Measurements from ENCODE around the gene DACT3. TPM values are rescaled to one million over a fixed set of nuclear protein-coding genes. Genes with fewer than 3 reads are reported as not detected.

DACT3 gene, protein sequence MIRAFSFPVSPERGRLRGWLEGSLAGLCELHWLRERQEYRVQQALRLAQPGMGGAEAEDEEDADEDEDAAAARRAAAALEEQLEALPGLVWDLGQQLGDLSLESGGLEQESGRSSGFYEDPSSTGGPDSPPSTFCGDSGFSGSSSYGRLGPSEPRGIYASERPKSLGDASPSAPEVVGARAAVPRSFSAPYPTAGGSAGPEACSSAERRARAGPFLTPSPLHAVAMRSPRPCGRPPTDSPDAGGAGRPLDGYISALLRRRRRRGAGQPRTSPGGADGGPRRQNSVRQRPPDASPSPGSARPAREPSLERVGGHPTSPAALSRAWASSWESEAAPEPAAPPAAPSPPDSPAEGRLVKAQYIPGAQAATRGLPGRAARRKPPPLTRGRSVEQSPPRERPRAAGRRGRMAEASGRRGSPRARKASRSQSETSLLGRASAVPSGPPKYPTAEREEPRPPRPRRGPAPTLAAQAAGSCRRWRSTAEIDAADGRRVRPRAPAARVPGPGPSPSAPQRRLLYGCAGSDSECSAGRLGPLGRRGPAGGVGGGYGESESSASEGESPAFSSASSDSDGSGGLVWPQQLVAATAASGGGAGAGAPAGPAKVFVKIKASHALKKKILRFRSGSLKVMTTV
- total RNA-seq (2012; rRNA removed) = 1.6 and 1.9 TPM in 2 replicates
- polyA plus RNA-seq (2012; rRNA removed) = 4.9 and 5.7 TPM in 2 replicates
- polyA plus RNA-seq (2012; cell fraction: cytosol; rRNA removed) = 3.0 and 6.6 TPM in 2 replicates
- 6.5 and 7.5 TPM in 2 replicates for polyA plus RNA-seq (2012; cell fraction: nucleus; rRNA removed; ENCODE audit: low replicate concordance)
- Bru-seq, nascent RNA = percentile 47 among the genes with signal in this experiment
- percentile 57 among the genes with signal in this experiment for BruChase-seq, experiment 1, labeled RNA remaining after a 6-hour chase
- percentile 53 among the genes with signal in this experiment for BruChase-seq, experiment 2, labeled RNA remaining after a 2-hour chase
- long read RNA-seq, transcript DACT3-202 (4 exons, 2,834 nt) = major isoform, 5 of 14 reads
- long read RNA-seq, partial matches to known transcripts = 2 of 14 reads
- long read RNA-seq, other reads (novel, unspliced or antisense) = 7 of 14 reads

DNA sequence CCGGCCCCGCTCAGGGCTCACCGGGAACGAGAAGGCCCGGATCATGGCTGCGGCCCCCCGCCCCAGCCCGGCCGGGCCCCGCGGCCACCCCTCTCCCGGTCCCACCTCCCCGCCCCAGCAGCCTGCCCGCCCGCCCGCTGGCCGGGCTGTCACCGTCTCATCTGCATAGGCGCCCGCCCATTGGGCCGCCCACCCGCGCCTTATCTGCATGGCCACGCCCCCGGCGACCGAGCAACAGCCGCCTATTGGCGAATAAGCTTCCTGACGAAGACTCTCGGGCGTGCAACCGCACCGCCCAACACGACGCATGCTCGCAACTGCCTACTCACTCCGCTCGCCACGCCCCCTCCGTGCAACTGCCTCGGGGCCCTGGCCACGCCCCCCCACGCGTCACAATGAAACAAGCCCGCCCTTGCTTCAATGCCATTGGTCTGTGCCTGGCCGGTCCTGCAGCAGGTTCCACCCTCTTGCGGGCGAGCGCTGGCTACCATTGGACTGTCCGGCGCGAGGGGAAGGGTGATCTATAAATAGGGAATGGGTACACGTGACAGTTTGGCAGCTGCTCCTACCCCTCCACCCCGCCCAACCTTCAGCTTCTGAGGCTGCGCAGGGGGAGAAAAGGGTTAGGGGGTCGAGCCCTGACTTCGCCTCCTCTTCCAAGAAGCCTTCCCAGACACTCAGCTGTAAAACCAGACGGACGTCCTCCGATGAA lies at the start of gene DACT3:
TSS of gene DACT3 (minus strand) at position 163 of the 712 bp plus-strand sequence. CDS start at position 45, 118 bp downstream.
- peak within 1 kb of the TSS; percentile 39 for H3K27ac ChIP-seq (ENCODE audit: insufficient read depth, low read length)
- peaks cover 0 to 14% of the 10 kb centered on the region in 2 experiments; a peak in 1 of 4 replicates for H3K79me1 ChIP-seq (ENCODE audit: low read depth in 1 of 2, low read length in 2 of 2)
- H2AK5ac ChIP-seq (ENCODE audit: low read depth, low read length) = peak within 1 kb of the TSS; percentile 37
- H3K18ac ChIP-seq (ENCODE audit: low read depth, low read length) = peak within 1 kb of the TSS; percentile 26; the same call in 1 of the 2 replicates
- peak within 1 kb of the TSS; percentile 77; the same call in 1 of the 2 replicates for H3K14ac ChIP-seq (replicated peaks; ENCODE audit: low read depth, low read length)
- WGBS, 2 experiments (ENCODE audit: extremely low coverage in 2 of 2, insufficient read length in 1 of 2) = 0% methylated on average over 7 of the region's 61 CpGs; no CpG with 5 or more reads in 1 of the 2 experiments
- H2BK20ac ChIP-seq (ENCODE audit: low read depth, low read length) = no peak within 1 kb of the TSS
- no peak within 1 kb of the TSS for H4K5ac ChIP-seq (ENCODE audit: low read depth, low read length)
- H4K20me1 ChIP-seq (ENCODE audit: insufficient read depth, low read length) = no peaks in the 10 kb centered on the region
- H2BK15ac ChIP-seq (ENCODE audit: low read depth, low read length) = peak within 1 kb of the TSS; percentile 15; the same call in 1 of the 3 replicates
- no peaks in the 10 kb centered on the region; the same call in 1 of the 2 replicates for H3K27me3 ChIP-seq (ENCODE audit: control insufficient read depth, insufficient read depth, low read length)
- peak within 1 kb of the TSS; percentile 91 for H2AFZ ChIP-seq (replicated peaks; ENCODE audit: low read length, poor library complexity)
- H3K56ac ChIP-seq (ENCODE audit: extremely low read depth, insufficient read depth, low read length) = no peak within 1 kb of the TSS; the same call in 1 of the 2 replicates
- H3K9me3 ChIP-seq (ENCODE audit: control insufficient read depth, insufficient read depth, low read length) = no peaks in the 10 kb centered on the region
- CTCF ChIA-PET = interaction anchor here (0.6 to 2.3 kb wide), 12 partner anchors 10 to 124 kb away, joined by 3 to 23 read pairs (median 4); partner anchors contain the start of gene PTGIR
- H3K4me3 ChIP-seq (ENCODE audit: insufficient read depth, low read depth, low read length) = peak within 1 kb of the TSS; percentile 64
- peaks cover 4% of the 10 kb centered on the region for H3K4me1 ChIP-seq (ENCODE audit: control insufficient read depth, insufficient read depth, low read length)
- H3K36me3 ChIP-seq (ENCODE audit: control insufficient read depth, insufficient read depth, low read length) = no peaks in the 10 kb centered on the region
- peak within 1 kb of the TSS; percentile 46 to 77; a peak in 2 of 4 replicates for H4K8ac ChIP-seq (ENCODE audit: low read depth in 2 of 2, low read length in 2 of 2)
- intact Hi-C loops (cut with micrococcal nuclease) = loop anchor here (5.0 kb wide), 1 partner anchor 119 kb away; no protein-coding TSS in a partner anchor
- peak within 1 kb of the TSS; percentile 67; the same call in 1 of the 2 replicates for H3K4ac ChIP-seq (ENCODE audit: low read depth, low read length)
- H2AK9ac ChIP-seq (replicated peaks; ENCODE audit: low read depth, low read length, poor library complexity) = peak within 1 kb of the TSS; percentile 95
- H2BK120ac ChIP-seq (ENCODE audit: low read depth, low read length) = peak within 1 kb of the TSS; percentile 44; the same call in 1 of the 2 replicates
- no TSS peak for BruUV-seq (replicated peaks)
- H4K91ac ChIP-seq (ENCODE audit: insufficient read depth, low read depth, low read length) = no peak within 1 kb of the TSS
- peak within 1 kb of the TSS; percentile 95 for H3K23ac ChIP-seq (ENCODE audit: low read depth, low read length)
- dilution Hi-C loops (cut with HindIII; ENCODE audit: low sequenced_read_pairs, unreplicated experiment) = no loop called here
- peak within 1 kb of the TSS; percentile 85 for H3K4me2 ChIP-seq (ENCODE audit: low read depth, low read length)
- H3K9me1 ChIP-seq (ENCODE audit: insufficient read depth, low read length) = no peaks in the 10 kb centered on the region
- POLR2A ChIA-PET (ENCODE audit: unreplicated experiment) = interaction anchor here (1.0 to 1.6 kb wide), 2 partner anchors 10 to 21 kb away, joined by 5 read pairs; no protein-coding TSS in a partner anchor
- ATAC-seq (ENCODE audit: low read depth) (peak; percentile 94), DNase-seq (peak; percentile 100)
- peak within 1 kb of the TSS; percentile 58 for H3K9ac ChIP-seq (ENCODE audit: low read depth, low read length)
- in situ Hi-C loops (cut with MboI; ENCODE audit: low sequenced_read_pairs) = loop anchor here (5.0 to 10.0 kb wide), 2 partner anchors 49 to 126 kb away; no protein-coding TSS in a partner anchor
- H2BK5ac ChIP-seq (ENCODE audit: low read depth, low read length, poor library complexity, severe bottlenecking) = no peak within 1 kb of the TSS
- TF ChIP-seq FOS (IDR thresholded peaks at IDR 0.05; ENCODE audit: low read depth, low read length) = no peak
- no peak for TF ChIP-seq MAFK (IDR thresholded peaks at IDR 0.05; ENCODE audit: low read depth, low read length)
- no peak for TF ChIP-seq CHD1 (IDR thresholded peaks at IDR 0.05; ENCODE audit: low read depth, low read length)
- TF ChIP-seq CEBPB (IDR thresholded peaks at IDR 0.05; ENCODE audit: low read depth, low read length) = 0 out of 2 replicates have a peak, but pooled peaks have one; percentile 14
- TF ChIP-seq MXI1 (IDR thresholded peaks at IDR 0.05; ENCODE audit: borderline replicate concordance, low read depth, low read length) = peak; percentile 32; the same call in 1 of the 2 replicates
- no peak for TF ChIP-seq RAD21 (IDR thresholded peaks at IDR 0.05; ENCODE audit: low read length)
- peak; percentile 92 for TF ChIP-seq USF2 (IDR thresholded peaks at IDR 0.05; ENCODE audit: low read depth, low read length)
- peak; percentile 51; the same call in 1 of the 2 replicates for TF ChIP-seq MAZ (IDR thresholded peaks at IDR 0.05; ENCODE audit: borderline replicate concordance, low read depth, low read length)
- TF ChIP-seq CTCF (conservative IDR thresholded peaks at IDR 0.05; ENCODE audit: low read depth, low read length) = no peak
